Stimulated activated CD8-positive, alpha-beta memory T cell treated with anti-CD3 and anti-CD28 coated beads, Interleukin-4, amount 100 ng/mL, for 24 hours (primary cell): ENCODE measurements around the gene DOC2A.
"Not testable (repeated sequence)": the region's sequence is repeated elsewhere in the genome, so short reads cannot be mapped to it uniquely, and the experiment has no call there.

Source experiments
- DNase-seq: peaks from one replicate; pipeline ENCODE4 v3.0.0-alpha.2; 2020; ENCODE audit warnings: low read depth

Gene DOC2A

GRCh38 chr16:30027588-30028437 is 17.0 kb upstream of the DOC2A start:
- DNase-seq = no peak

- no peak for DNase-seq
Observed at GRCh38 chr16:30026449-30026848, 15.6 kb upstream of the DOC2A start.

- no peak for DNase-seq
Observed at GRCh38 chr16:30025574-30025973, 14.7 kb upstream of the DOC2A start.

GRCh38 chr16:30025156-30025555 is 14.3 kb upstream of the DOC2A start:
- DNase-seq = no peak

- no peak for DNase-seq
Observed at GRCh38 chr16:30024451-30024850, 13.6 kb upstream of the DOC2A start.

- DNase-seq = no peak
Observed at GRCh38 chr16:30023586-30023985, 12.8 kb upstream of the DOC2A start.

- no peak for DNase-seq
Observed at GRCh38 chr16:30022887-30023286, 12.1 kb upstream of the DOC2A start, which contains the start of gene C16orf92. Gene C16orf92 (plus strand): TSS chr16:30023198. CDS start chr16:30023341, 143 bp downstream.

- DNase-seq = no peak
Observed at GRCh38 chr16:30018731-30019158, 7.9 kb upstream of the DOC2A start.

- not testable (repeated sequence) for DNase-seq
Observed at GRCh38 chr16:30017937-30018336, 7.1 kb upstream of the DOC2A start.

- no peak for DNase-seq
Observed at GRCh38 chr16:30017277-30017656, 6.4 kb upstream of the DOC2A start.

GRCh38 chr16:30016555-30017276 is 5.9 kb upstream of the DOC2A start:
- no peak for DNase-seq

GRCh38 chr16:30015450-30015849 is 4.6 kb upstream of the DOC2A start:
- DNase-seq = not testable (repeated sequence)

GRCh38 chr16:30012598-30012997 is 1.8 kb upstream of the DOC2A start:
- not testable (repeated sequence) for DNase-seq

- no peak for DNase-seq
Observed at GRCh38 chr16:30011714-30012504, 1.1 kb upstream of the DOC2A start.

GRCh38 chr16:30009990-30010843 is 610 bp downstream of the DOC2A start:
- no peak for DNase-seq

- no peak for DNase-seq
Observed at GRCh38 chr16:30009085-30009862, 1.6 kb downstream of the DOC2A start.

- DNase-seq = no peak
Observed at GRCh38 chr16:30007378-30007895, 3.4 kb downstream of the DOC2A start.

GRCh38 chr16:30006659-30007377 is 4.0 kb downstream of the DOC2A start:
- no peak for DNase-seq

- DNase-seq = no peak
Observed at GRCh38 chr16:30006095-30006473, 4.7 kb downstream of the DOC2A start.
